NB4 (cell line): ENCODE measurements around the gene CTTN.
A peak's percentile ranks its signal among the peaks of the same experiment; 100 is the strongest.
"Not testable (repeated sequence)": the region's sequence is repeated elsewhere in the genome, so short reads cannot be mapped to it uniquely, and the experiment has no call there.

Experiments
- DNase-seq: peaks from one replicate; pipeline ENCODE4 v3.0.0; 2010; ENCODE audit warnings: low read depth
- H3K4me3 ChIP-seq: one replicate; pipeline ENCODE4 v1.5.1; 2011; ENCODE audit warnings: mild to moderate bottlenecking, low read depth, low read length, moderate library complexity
- MYC ChIP-seq: IDR thresholded peaks from 2 replicates; pipeline ENCODE4 v1.6.1; 2011; ENCODE audit warnings: low read depth, low read length
- POLR2A ChIP-seq: IDR thresholded peaks from 2 replicates; pipeline ENCODE4 v1.6.1; 2011; ENCODE audit warnings: mild to moderate bottlenecking; ENCODE audit not compliant: insufficient read length; ENCODE audit errors: extremely low read depth
- TF ChIP-seq, protein P1 (sequence below): IDR thresholded peaks from one replicate; pipeline ENCODE4 v1.5.1; 2012; ENCODE audit warnings: low read depth, low read length
- TF ChIP-seq, protein P2 (sequence below): IDR thresholded peaks from 2 replicates; pipeline ENCODE4 v1.6.1; 2011; ENCODE audit warnings: low read depth, low read length

CTTN gene

DNA sequence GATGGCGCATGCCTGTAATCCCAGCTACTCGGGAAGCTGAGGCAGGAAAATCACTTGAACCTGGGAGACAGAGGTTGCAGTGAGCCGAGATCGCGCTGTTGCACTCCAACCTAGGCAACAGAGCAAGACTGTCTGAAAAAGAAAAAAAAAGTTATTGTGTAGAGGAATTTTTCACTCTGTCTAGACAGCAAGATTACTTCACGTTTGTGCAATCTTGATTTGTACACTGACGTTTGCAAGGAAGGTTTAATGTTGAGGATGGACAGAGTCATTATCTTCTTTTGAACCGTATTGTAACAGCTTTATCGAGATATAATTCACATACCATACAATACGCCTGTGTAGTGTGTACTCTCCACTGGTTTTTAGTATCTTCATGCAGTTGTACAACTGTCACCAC, 3.7 kb downstream of the CTTN start:
- no peak overlapping the region for H3K4me3 ChIP-seq
- DNase-seq = no peak
- TF ChIP-seq POLR2A = no peak
- TF ChIP-seq, protein P1, sequence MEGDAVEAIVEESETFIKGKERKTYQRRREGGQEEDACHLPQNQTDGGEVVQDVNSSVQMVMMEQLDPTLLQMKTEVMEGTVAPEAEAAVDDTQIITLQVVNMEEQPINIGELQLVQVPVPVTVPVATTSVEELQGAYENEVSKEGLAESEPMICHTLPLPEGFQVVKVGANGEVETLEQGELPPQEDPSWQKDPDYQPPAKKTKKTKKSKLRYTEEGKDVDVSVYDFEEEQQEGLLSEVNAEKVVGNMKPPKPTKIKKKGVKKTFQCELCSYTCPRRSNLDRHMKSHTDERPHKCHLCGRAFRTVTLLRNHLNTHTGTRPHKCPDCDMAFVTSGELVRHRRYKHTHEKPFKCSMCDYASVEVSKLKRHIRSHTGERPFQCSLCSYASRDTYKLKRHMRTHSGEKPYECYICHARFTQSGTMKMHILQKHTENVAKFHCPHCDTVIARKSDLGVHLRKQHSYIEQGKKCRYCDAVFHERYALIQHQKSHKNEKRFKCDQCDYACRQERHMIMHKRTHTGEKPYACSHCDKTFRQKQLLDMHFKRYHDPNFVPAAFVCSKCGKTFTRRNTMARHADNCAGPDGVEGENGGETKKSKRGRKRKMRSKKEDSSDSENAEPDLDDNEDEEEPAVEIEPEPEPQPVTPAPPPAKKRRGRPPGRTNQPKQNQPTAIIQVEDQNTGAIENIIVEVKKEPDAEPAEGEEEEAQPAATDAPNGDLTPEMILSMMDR = no peak
- TF ChIP-seq, protein P2, sequence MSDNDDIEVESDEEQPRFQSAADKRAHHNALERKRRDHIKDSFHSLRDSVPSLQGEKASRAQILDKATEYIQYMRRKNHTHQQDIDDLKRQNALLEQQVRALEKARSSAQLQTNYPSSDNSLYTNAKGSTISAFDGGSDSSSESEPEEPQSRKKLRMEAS = no peak
- no peak for TF ChIP-seq MYC

DNA sequence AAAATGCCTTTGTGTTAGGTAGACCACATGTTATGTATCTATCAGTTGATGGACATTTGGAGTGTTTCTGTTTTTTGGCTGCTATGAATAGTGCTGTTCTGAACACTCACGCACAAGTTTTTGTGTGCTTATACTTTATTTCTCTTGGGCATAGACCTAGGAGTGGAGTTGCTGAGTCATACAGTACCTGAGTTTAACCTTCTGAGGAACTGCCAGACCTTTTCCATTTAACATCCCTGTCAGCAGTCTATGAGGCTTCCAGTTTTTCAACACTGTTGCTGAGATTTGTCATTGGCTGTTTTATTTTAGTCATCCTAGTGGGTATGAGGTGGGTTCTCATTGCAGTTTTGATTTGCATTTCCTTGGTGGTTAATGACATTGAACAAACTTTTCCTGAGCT, 4.4 kb downstream of the CTTN start:
- TF ChIP-seq POLR2A (no peak), MYC (no peak)
- TF ChIP-seq, protein P1 = no peak
- TF ChIP-seq, protein P2 = no peak
- DNase-seq = no peak
- no peak overlapping the region for H3K4me3 ChIP-seq

DNA sequence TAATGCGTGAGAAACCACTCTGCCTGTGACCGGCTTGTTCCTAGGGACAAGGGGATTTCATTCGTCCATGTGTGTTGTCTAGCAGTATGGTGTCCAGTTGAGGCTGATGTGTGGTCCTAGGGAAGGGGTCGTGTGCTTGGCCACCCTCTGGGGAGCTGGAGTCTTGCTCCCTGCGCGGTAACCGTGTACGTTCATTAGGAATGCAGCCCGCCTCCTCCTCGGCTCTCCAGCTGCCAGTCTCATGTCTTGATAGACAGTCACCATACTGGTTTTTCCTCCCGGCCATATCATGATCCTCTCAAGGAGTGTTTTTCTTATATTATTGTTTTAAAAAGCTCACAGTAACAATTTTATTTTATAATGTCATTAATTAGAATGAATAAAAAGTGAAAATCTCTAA, 5.9 kb downstream of the CTTN start:
- H3K4me3 ChIP-seq = no peak overlapping the region
- TF ChIP-seq, protein P1 = no peak
- no peak for TF ChIP-seq MYC
- no peak for TF ChIP-seq POLR2A
- TF ChIP-seq, protein P2 = no peak
- no peak for DNase-seq

DNA sequence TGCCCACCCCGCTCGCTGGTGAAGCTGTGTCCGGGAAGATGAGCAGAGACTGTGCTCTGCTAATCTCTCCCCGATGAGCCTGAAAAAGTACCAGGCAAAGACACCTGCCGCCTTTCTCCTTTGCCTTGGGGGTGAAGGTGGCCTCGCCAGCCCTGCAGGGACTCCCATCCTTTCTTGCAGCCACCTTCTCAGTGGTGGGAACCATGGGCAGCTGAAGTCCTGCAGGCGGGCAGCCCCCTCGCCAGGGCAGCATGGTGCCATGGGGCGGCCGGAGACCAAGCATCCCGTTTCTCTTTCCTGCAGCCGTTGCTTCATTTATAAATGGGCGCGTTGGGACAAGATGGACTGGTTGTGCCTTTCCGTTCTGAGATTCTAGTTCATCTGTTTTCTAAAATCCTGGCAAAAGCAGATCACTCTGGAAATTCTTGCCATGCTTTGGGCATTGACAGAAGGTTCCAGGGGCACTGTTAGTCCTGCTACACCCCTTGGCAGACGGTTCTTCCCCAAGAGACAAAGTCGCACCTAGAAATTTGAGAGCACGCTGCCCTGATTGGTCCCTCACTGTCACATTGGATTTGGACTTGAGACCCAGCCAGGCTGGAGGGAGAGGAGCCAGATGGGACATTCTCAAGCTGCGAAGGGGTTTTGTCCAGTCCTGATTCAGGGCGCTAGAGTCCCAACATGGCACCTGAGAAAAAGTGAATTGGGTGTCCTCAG, 7.5 kb downstream of the CTTN start:
- TF ChIP-seq, protein P1 = no peak
- TF ChIP-seq POLR2A (no peak), MYC (no peak)
- TF ChIP-seq, protein P2 = no peak
- H3K4me3 ChIP-seq = no peak overlapping the region
- DNase-seq = no peak

DNA sequence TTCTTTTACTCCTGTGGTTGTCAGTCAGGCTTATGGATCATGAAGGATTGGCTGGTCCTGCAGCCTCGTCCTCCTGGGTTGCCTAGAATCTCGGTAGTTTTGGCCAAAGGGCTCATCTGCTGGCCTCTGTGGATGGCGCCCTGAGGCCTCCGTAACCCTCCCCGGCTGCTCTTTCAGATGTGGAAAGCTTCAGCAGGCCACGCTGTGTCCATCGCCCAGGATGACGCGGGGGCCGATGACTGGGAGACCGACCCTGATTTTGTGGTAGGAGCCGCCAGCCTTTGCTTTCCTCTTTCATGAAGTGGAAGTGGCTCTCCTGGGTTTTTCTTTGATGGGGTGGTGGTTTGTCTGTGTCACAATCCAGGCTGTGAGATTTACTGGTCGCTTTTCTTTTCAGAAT, 8.8 kb downstream of the CTTN start:
- TF ChIP-seq MYC (no peak), POLR2A (no peak)
- TF ChIP-seq, protein P1 = no peak
- TF ChIP-seq, protein P2 = no peak
- no peak overlapping the region for H3K4me3 ChIP-seq
- no peak for DNase-seq

DNA sequence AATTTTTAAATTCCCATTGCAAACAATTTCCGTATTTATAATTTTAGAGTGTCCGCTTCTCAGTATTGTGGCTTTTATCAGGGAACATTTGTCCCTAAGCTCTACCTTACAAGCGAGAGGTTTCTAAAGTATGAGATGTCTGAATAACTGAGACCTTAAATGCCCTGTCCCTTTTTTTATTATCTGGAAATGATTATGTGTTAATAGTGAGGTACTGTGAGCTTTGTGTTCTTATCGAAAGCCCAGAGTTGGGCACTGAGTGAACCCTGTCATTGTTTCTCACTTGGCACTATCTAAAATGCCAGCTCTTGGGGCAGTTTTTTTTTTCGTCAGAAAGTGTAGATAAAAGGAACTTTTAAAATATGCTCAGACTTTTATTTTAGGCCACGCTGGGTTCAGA, 9.5 kb downstream of the CTTN start:
- no peak for TF ChIP-seq MYC
- TF ChIP-seq, protein P1 = no peak
- DNase-seq = no peak
- no peak overlapping the region for H3K4me3 ChIP-seq

DNA sequence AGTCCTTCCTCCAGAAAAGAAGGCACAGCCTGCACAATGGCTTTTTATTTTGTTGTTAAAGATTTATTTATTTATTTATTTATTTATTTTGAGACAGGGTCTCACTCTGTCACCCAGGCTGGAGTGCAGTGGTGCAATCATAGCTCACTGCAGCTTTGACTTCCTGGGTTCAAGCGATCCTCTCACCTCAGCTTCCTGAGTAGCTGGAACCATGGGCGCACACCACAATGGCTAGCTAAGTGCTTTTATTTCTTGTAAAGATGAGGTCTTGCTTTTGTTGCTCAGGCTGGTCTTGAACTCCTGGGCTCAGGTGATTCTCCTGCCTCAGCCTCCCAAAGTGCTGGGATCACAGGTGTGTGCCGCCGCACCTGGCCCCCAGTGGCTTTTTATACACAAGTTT, 10.0 kb downstream of the CTTN start:
- DNase-seq = peak; percentile 42
- H3K4me3 ChIP-seq = not testable (repeated sequence)
